GM12864 (cell line): ENCODE results near the gene PLA2G4E.
A peak's percentile ranks its signal among the peaks of the same experiment; 100 is the strongest.

ENCODE experiments used
- DNase-seq: peaks from one replicate; pipeline ENCODE4 v3.0.0-alpha.2; 2011; ENCODE audit warnings: low read depth
- H3K4me3 ChIP-seq: 2 replicates; pipeline ENCODE4 v1.5.1; 2011; ENCODE audit warnings: mild to moderate bottlenecking, low read depth, low read length, control low read depth
- CTCF ChIP-seq: IDR thresholded peaks from 2 replicates; pipeline ENCODE4 v1.5.1; 2011; ENCODE audit warnings: low read depth, mild to moderate bottlenecking, moderate library complexity, low read length, control low read depth, inconsistent platforms; ENCODE audit errors: missing control alignments

Gene PLA2G4E

DNA sequence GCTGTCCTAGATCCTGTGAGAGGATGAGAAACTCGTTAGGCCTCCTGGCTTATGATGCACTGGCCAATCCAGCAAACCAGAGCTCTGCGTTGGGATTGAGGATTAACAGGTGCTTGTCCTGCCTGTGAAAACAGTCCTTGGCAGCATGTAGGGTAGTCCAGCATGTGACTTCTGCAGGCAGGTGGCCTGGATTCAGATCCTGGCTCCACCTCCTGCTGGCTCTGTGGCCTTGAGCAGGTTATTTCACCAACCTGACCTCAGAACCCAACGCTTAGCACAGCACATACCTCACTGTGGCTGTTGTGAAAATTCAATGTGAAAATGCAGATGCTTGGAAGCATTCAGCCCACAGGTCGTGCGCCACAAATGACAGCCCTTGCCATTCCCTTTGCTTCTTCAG is 40.0 kb upstream of the PLA2G4E start:
- no peak overlapping the region for H3K4me3 ChIP-seq
- no peak for TF ChIP-seq CTCF
- no peak for DNase-seq

GRCh38 chr15:42060477-42060763 is 39.6 kb upstream of the PLA2G4E start:
- H3K4me3 ChIP-seq: no peak overlapping the region
- TF ChIP-seq CTCF: no peak
- DNase-seq: no peak

- no peak overlapping the region for H3K4me3 ChIP-seq
- DNase-seq: no peak
- peak; percentile 92 for TF ChIP-seq CTCF
Observed at GRCh38 chr15:42059661-42060476, 39.0 kb upstream of the PLA2G4E start.

GRCh38 chr15:42058791-42059190 is 37.9 kb upstream of the PLA2G4E start:
- TF ChIP-seq CTCF: no peak
- DNase-seq: no peak
- no peak overlapping the region for H3K4me3 ChIP-seq

GRCh38 chr15:42057799-42058646 is 37.2 kb upstream of the PLA2G4E start:
- no peak for DNase-seq
- no peak for TF ChIP-seq CTCF
- H3K4me3 ChIP-seq: no peak overlapping the region

DNA sequence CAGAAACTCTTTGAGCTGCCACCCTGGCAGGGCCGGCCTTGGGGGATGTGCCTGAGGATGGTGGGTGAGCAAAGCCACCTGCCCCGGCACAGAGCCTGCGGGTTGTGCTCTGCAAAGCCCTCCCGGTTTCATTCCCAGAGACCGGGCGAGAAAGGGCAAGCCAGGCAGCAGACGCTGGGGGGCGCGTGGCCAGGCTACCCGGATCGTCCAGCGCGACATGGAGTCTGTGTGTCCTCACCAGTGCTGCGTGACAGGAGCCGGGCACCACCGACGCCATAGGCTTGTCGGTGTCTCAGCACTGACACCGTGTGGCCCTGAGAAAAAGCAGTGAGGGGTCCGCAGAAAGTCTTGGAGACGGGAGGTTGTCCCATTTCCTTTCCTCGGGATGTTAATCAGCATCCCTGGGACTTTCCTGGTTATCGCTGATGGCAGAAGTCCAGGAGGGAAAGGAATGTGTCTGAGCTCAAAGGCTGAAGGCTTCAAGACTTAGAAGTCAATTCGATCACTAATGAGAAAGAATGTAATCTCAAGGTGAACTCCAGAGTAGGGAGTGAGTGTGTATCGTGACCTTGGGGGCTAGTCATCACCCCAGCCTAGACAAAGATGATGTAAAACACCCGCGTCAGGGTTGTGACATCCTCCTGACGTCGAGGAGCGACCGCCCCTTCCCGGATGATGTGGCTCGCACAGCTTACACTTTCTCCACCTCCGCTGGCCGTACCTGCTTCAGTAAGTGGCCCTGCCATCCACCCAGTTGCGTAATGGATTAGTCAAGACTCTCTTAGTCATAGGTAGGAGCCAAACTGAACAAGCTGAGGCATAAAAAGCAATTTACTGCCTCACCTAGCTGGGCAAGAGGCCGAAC is 36.3 kb upstream of the PLA2G4E start:
- H3K4me3 ChIP-seq: no peak overlapping the region; the same call in 1 of the 2 replicates
- no peak for DNase-seq
- TF ChIP-seq CTCF: peak; percentile 70
